Neural cell (in vitro differentiated cells): ENCODE data around the gene HLA-DRB1. TPM values are rescaled to one million over a fixed set of nuclear protein-coding genes. Genes with fewer than 3 reads are reported as not detected.

Source experiments
- H2AFZ ChIP-seq: fragments of 200-600, 300-800 bp; sonication (generic), shearing (Covaris generic); 2 replicates; pipeline ENCODE4 v1.6.0; 2014; ENCODE audit warnings: low read depth, mild to moderate bottlenecking, antibody characterized with exemption, low read length, moderate library complexity
- H3F3A ChIP-seq: fragments of 200-600 bp; shearing (Covaris generic); 2 replicates; pipeline ENCODE4 v1.6.1; 2016; ENCODE audit warnings: mild to moderate bottlenecking, moderate library complexity, mixed read lengths, antibody characterized with exemption, low read length; ENCODE audit not compliant: insufficient read depth, poor library complexity, severe bottlenecking
- H3K27ac ChIP-seq: fragments of 200-600, 300-800 bp; sonication (generic), shearing (Covaris generic); 2 replicates; pipeline ENCODE4 v1.5.1; 2014; ENCODE audit warnings: mild to moderate bottlenecking, low read length, moderate library complexity
- H3K27me3 ChIP-seq: fragments of 300-800, 200-600 bp; sonication (generic), shearing (Covaris generic); 2 replicates; pipeline ENCODE4 v1.6.0; 2014; ENCODE audit warnings: mild to moderate bottlenecking, low read depth, low read length, moderate library complexity; ENCODE audit not compliant: insufficient read depth
- H3K36me3 ChIP-seq: fragments of 300-800, 200-600 bp; sonication (generic), shearing (Covaris generic); 2 replicates; pipeline ENCODE4 v1.5.1; 2014; ENCODE audit warnings: mild to moderate bottlenecking, antibody characterized with exemption, low read length, moderate library complexity; ENCODE audit not compliant: insufficient read depth
- H3K4me2 ChIP-seq: fragments of 300-800, 200-600 bp; sonication (generic), shearing (Covaris generic); 2 replicates; pipeline ENCODE4 v1.6.0; 2014; ENCODE audit warnings: mild to moderate bottlenecking, low read length
- H3K4me3 ChIP-seq: fragments of 300-800, 200-600 bp; sonication (generic), shearing (Covaris generic); 2 replicates; pipeline ENCODE4 v1.5.1; 2014; ENCODE audit warnings: mild to moderate bottlenecking, low read length, moderate library complexity
- H3K79me2 ChIP-seq: fragments of 200-600 bp; shearing (Covaris generic); replicated peaks from 2 replicates; pipeline ENCODE4 v1.6.0; 2014; ENCODE audit warnings: mild to moderate bottlenecking, low read length, moderate library complexity; ENCODE audit not compliant: insufficient read depth
- H3K9ac ChIP-seq: fragments of 300-800, 200-600 bp; sonication (generic), shearing (Covaris generic); 2 replicates; pipeline ENCODE4 v1.6.1; 2016; ENCODE audit warnings: mild to moderate bottlenecking, low read length, mixed read lengths
- H3K9me2 ChIP-seq: fragments of 200-600 bp; shearing (Covaris generic); 2 replicates; pipeline ENCODE4 v1.6.1; 2016; ENCODE audit warnings: mild to moderate bottlenecking, low read length, mixed read lengths; ENCODE audit not compliant: insufficient read depth
- H3K9me3 ChIP-seq: fragments of 200-600, 300-800 bp; sonication (generic), shearing (Covaris generic); 2 replicates; pipeline ENCODE4 v1.6.1; 2016; ENCODE audit warnings: mild to moderate bottlenecking, mixed run types, low read length, moderate library complexity, mixed read lengths
- H4K20me1 ChIP-seq: fragments of 200-600 bp; shearing (Covaris generic); 2 replicates; pipeline ENCODE4 v1.6.1; 2016; ENCODE audit warnings: mild to moderate bottlenecking, mixed run types; ENCODE audit not compliant: insufficient read depth
- CTCF ChIP-seq: fragments of 450-650 bp; IDR thresholded peaks from 2 replicates; pipeline ENCODE4 v1.5.1; 2014; ENCODE audit warnings: antibody characterized with exemption, mild to moderate bottlenecking, moderate library complexity; ENCODE audit not compliant: poor library complexity, severe bottlenecking
- EP300 ChIP-seq: fragments of 450-650 bp; conservative IDR thresholded peaks from 2 replicates; pipeline ENCODE4 v1.6.1; 2014; ENCODE audit warnings: antibody characterized with exemption, mild to moderate bottlenecking, moderate library complexity; ENCODE audit not compliant: poor library complexity, severe bottlenecking
- EZH2 ChIP-seq: fragments of 200-600, 300-800 bp; shearing (Covaris generic), sonication (generic); IDR thresholded peaks from 2 replicates; pipeline ENCODE4 v1.6.1; 2014; ENCODE audit warnings: antibody characterized with exemption, low read length, borderline replicate concordance, mild to moderate bottlenecking; ENCODE audit not compliant: insufficient read depth, poor library complexity, severe bottlenecking
- MXI1 ChIP-seq: fragments of 450-650 bp; conservative IDR thresholded peaks from 2 replicates; pipeline ENCODE4 v1.6.1; 2014; ENCODE audit warnings: antibody characterized with exemption, mild to moderate bottlenecking; ENCODE audit not compliant: poor library complexity, severe bottlenecking
- POLR2AphosphoS5 ChIP-seq: IDR thresholded peaks from 2 replicates; pipeline ENCODE4 v1.6.1; 2012
- RAD21 ChIP-seq: fragments of 450-650 bp; conservative IDR thresholded peaks from 2 replicates; pipeline ENCODE4 v1.6.1; 2014; ENCODE audit warnings: antibody characterized with exemption, mild to moderate bottlenecking, moderate library complexity
- REST ChIP-seq: IDR thresholded peaks from 2 replicates; pipeline ENCODE4 v1.6.1; 2012; ENCODE audit warnings: borderline replicate concordance
- SMC3 ChIP-seq: fragments of 450-650 bp; conservative IDR thresholded peaks from 2 replicates; pipeline ENCODE4 v1.6.1; 2014; ENCODE audit warnings: antibody characterized with exemption, mild to moderate bottlenecking, moderate library complexity; ENCODE audit not compliant: poor library complexity
- TAF1 ChIP-seq: IDR thresholded peaks from 2 replicates; pipeline ENCODE4 v1.6.1; 2012; ENCODE audit warnings: low read depth
- polyA plus RNA-seq: library from polyadenylated mRNA; depleted of rRNA; stranded (reverse); fragments of >200 nt; gene quantifications from 2 replicates; pipeline ENCODE4 v1.2.3, GENCODE V29; 2014

Gene HLA-DRB1
- polyA plus RNA-seq, 1 donor from 2014 or later = not detected

GRCh38 chr6:32588156-32588555 lies 1.5 kb downstream of the HLA-DRB1 start:
- Histone ChIP-seq H4K20me1 (no peaks in the 10 kb centered on the region), H3K9me2 (no peaks in the 10 kb centered on the region), H3K4me3 (no peak overlapping the region), H3K9me3 (no peaks in the 10 kb centered on the region), H3K9ac (no peak overlapping the region), H3K36me3 (no peaks in the 10 kb centered on the region), H3K27ac (no peak overlapping the region), H3K79me2 (no peaks in the 10 kb centered on the region), H3K27me3 (peaks cover 4% of the 10 kb centered on the region), H3K4me2 (no peak overlapping the region), H2AFZ (no peak overlapping the region), H3F3A (no peaks in the 10 kb centered on the region)
- TF ChIP-seq TAF1 (no peak), RAD21 (no peak), SMC3 (no peak), CTCF (no peak), MXI1 (no peak)

- H4K20me1 ChIP-seq = no peaks in the 10 kb centered on the region
- no peak overlapping the region for H3K9ac ChIP-seq
- no peaks in the 10 kb centered on the region for H3K9me2 ChIP-seq
- H3K4me3 ChIP-seq = peak overlapping the region; percentile 35
- no peaks in the 10 kb centered on the region for H3K79me2 ChIP-seq
- no peak for TF ChIP-seq REST
- no peak for TF ChIP-seq POLR2AphosphoS5
- no peak for TF ChIP-seq RAD21
- TF ChIP-seq CTCF = no peak
- TF ChIP-seq MXI1 = no peak
- TF ChIP-seq EZH2 = no peak
- no peak for TF ChIP-seq EP300
- no peak for TF ChIP-seq TAF1
- TF ChIP-seq SMC3 = no peak
- H3K9me3 ChIP-seq = no peaks in the 10 kb centered on the region
- no peak overlapping the region for H2AFZ ChIP-seq
- no peak overlapping the region for H3K27ac ChIP-seq
- peaks cover 4% of the 10 kb centered on the region for H3K27me3 ChIP-seq
- H3F3A ChIP-seq = no peaks in the 10 kb centered on the region
- H3K4me2 ChIP-seq = no peak overlapping the region
- H3K36me3 ChIP-seq = no peaks in the 10 kb centered on the region
Measured at GRCh38 chr6:32583527-32583898, 6.1 kb downstream of the HLA-DRB1 start.
